ENCODE results near the gene PAN2. TPM values are rescaled to one million over a fixed set of nuclear protein-coding genes. Genes with fewer than 3 reads are reported as not detected.

PAN2 gene
- total RNA-seq, 1 donor from 2014 or later: 15.4 TPM

DNA sequence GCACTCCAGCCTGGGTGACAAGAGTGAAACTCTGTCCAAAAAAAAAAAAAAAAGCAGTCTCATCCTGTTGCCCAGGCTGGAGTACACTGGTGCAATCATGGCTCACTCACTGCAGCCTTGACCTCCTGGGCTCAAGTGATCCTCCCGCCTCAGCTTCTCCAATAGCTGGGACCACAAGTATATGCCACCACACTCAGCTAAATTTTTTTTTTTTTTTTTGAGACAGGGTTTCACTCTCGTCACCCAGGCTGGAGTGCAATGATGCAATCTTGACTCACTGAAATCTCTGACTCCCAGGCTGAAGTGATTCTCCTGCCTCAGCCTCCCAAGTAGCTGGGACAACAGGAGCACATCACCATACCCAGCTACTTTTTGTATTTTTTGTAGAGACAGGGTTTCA, 12.8 kb downstream of the PAN2 start:
- H3K4me3 Mint-ChIP-seq (ENCODE audit: unreplicated experiment): no peak overlapping the region
- H3K4me1 Mint-ChIP-seq (ENCODE audit: low read depth, unreplicated experiment): no peaks in the 10 kb centered on the region
- H3K27ac ChIP-seq (ENCODE audit: low read depth, low read length): no peak overlapping the region
- H3K27ac Mint-ChIP-seq (ENCODE audit: unreplicated experiment): no peak overlapping the region
- H3K27me3 Mint-ChIP-seq (ENCODE audit: low read depth, unreplicated experiment): no peaks in the 10 kb centered on the region
- H2AFZ ChIP-seq (ENCODE audit: low read depth, low read length): no peak overlapping the region
- no peaks in the 10 kb centered on the region for H3K27me3 ChIP-seq (ENCODE audit: insufficient read depth, low read length)
- no peaks in the 10 kb centered on the region for H4K20me1 ChIP-seq (ENCODE audit: insufficient read depth, low read length)
- H3K9me3 ChIP-seq (ENCODE audit: insufficient read depth, low read depth, low read length): no peaks in the 10 kb centered on the region
- H3K4me3 ChIP-seq (ENCODE audit: insufficient read depth, low read depth, low read length): no peak overlapping the region
- H3K9me3 Mint-ChIP-seq (ENCODE audit: unreplicated experiment): no peaks in the 10 kb centered on the region
- no peak overlapping the region for H3K4me2 ChIP-seq (ENCODE audit: low read length)
- no peak for TF ChIP-seq CTCF (IDR thresholded peaks at IDR 0.05; ENCODE audit: insufficient read depth, low read depth, low read length)
- TF ChIP-seq EZH2 (IDR thresholded peaks at IDR 0.05; ENCODE audit: insufficient read depth, low read length): no peak
- H3K36me3 ChIP-seq (ENCODE audit: insufficient read depth, low read length): peaks cover 2% of the 10 kb centered on the region
- H3K36me3 Mint-ChIP-seq (ENCODE audit: low read depth, unreplicated experiment): peaks cover 12% of the 10 kb centered on the region
- no peaks in the 10 kb centered on the region for H3K79me2 ChIP-seq (ENCODE audit: insufficient read depth, low read length)
- no peak overlapping the region for H3K9ac ChIP-seq (ENCODE audit: low read length)
- FAIRE-seq (no peak), DNase-seq (ENCODE audit: low read depth) (no peak)
- H3K4me1 ChIP-seq (ENCODE audit: insufficient read depth, low read length): no peaks in the 10 kb centered on the region

DNA sequence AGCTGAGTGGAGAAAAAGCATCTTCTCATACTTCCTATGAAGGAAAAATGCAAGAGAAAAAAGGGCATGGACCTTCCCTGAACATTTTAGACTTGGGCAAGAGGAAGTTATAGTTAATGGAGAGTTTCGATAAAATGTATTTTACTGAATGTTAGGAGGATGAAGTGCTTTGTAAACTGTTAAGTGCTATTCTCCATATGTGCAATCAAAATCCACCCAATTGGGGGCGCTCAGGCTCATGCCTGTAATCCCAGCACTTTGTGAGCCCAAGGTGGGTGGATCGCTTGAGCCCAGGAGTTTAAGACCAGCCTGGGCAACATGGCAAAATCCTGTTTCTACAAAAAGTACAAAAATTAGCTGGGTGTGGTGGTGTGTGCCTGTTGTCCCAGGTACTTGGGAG, 16.1 kb downstream of the PAN2 start:
- no peak overlapping the region for H3K4me2 ChIP-seq (ENCODE audit: low read length)
- no peak overlapping the region for H3K27ac Mint-ChIP-seq (ENCODE audit: unreplicated experiment)
- H3K9me3 Mint-ChIP-seq (ENCODE audit: unreplicated experiment): no peaks in the 10 kb centered on the region
- TF ChIP-seq EZH2 (IDR thresholded peaks at IDR 0.05; ENCODE audit: insufficient read depth, low read length): no peak
- TF ChIP-seq CTCF (IDR thresholded peaks at IDR 0.05; ENCODE audit: insufficient read depth, low read depth, low read length): no peak
- peaks cover 7% of the 10 kb centered on the region for H3K36me3 ChIP-seq (ENCODE audit: insufficient read depth, low read length)
- peaks cover 9% of the 10 kb centered on the region for H3K4me1 ChIP-seq (ENCODE audit: insufficient read depth, low read length)
- peaks cover 1% of the 10 kb centered on the region for H3K36me3 Mint-ChIP-seq (ENCODE audit: low read depth, unreplicated experiment)
- no peak overlapping the region for H2AFZ ChIP-seq (ENCODE audit: low read depth, low read length)
- H3K9ac ChIP-seq (ENCODE audit: low read length): no peak overlapping the region
- H3K4me3 Mint-ChIP-seq (ENCODE audit: unreplicated experiment): no peak overlapping the region
- no peaks in the 10 kb centered on the region for H3K27me3 Mint-ChIP-seq (ENCODE audit: low read depth, unreplicated experiment)
- no peaks in the 10 kb centered on the region for H4K20me1 ChIP-seq (ENCODE audit: insufficient read depth, low read length)
- H3K4me3 ChIP-seq (ENCODE audit: insufficient read depth, low read depth, low read length): no peak overlapping the region
- FAIRE-seq (no peak), DNase-seq (ENCODE audit: low read depth) (no peak)
- no peaks in the 10 kb centered on the region for H3K27me3 ChIP-seq (ENCODE audit: insufficient read depth, low read length)
- peaks cover 4% of the 10 kb centered on the region for H3K4me1 Mint-ChIP-seq (ENCODE audit: low read depth, unreplicated experiment)
- no peaks in the 10 kb centered on the region for H3K9me3 ChIP-seq (ENCODE audit: insufficient read depth, low read depth, low read length)
- no peak overlapping the region for H3K27ac ChIP-seq (ENCODE audit: low read depth, low read length)
- H3K79me2 ChIP-seq (ENCODE audit: insufficient read depth, low read length): peaks cover 22% of the 10 kb centered on the region

DNA sequence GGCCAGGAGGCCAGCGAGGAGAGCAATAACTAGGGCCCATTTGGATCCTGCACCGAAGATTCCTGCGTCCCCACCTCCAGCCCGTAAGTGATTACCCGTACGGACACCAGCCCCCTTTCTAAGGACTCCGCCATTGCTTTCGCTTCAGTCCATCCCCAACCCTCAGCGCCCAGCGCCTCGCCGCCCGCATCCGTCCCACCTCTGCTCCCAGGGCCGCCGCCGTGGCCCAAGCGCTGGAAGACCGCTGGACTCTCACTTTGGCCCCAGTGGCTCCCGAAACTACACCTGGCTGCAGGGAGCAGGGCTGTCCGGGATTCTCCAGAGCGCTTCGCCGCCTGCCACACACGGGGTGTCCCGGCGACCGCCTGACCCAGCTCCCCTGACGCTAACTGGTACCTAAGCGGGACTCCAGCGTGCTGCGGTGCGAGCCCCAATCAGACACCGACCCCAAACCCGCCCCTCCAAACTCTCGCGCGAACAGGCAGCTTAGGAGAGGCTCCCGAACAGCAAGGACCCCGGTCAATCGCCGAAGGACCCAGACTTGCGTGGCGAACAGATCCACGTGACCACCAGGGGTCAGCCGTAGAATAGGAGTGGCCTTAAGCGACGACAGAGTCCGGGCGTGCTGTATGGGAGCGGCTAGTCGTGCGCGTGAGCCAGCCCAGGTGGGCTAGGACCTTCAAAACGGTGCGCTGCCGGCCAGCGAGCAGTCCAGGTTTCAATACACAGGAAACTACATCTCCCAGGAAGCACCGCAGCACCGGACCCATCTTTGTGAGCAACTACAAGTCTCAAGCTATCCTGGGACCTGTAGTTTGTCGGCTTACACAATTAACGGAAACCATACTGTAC, 18.0 kb downstream of the PAN2 start, which contains the start of gene CNPY2:
Gene CNPY2, minus strand, starts transcription at position 367 of the 852 bp plus-strand sequence. CDS start 771 bp downstream, outside the sequence.
- Mint-ChIP-seq H3K27me3 (ENCODE audit: low read depth, unreplicated experiment) (no peaks in the 10 kb centered on the region), H3K4me3 (ENCODE audit: unreplicated experiment) (peak within 1 kb of the TSS; percentile 97), H3K9me3 (ENCODE audit: unreplicated experiment) (no peaks in the 10 kb centered on the region), H3K27ac (ENCODE audit: unreplicated experiment) (peak within 1 kb of the TSS; percentile 95), H3K36me3 (ENCODE audit: low read depth, unreplicated experiment) (peaks cover 6% of the 10 kb centered on the region), H3K4me1 (ENCODE audit: low read depth, unreplicated experiment) (peaks cover 4% of the 10 kb centered on the region)
- no peaks in the 10 kb centered on the region for H3K9me3 ChIP-seq (ENCODE audit: insufficient read depth, low read depth, low read length)
- peak; percentile 97 for DNase-seq (ENCODE audit: low read depth)
- peak within 1 kb of the TSS; percentile 99 for H3K9ac ChIP-seq (ENCODE audit: low read length)
- peaks cover 9% of the 10 kb centered on the region for H3K4me1 ChIP-seq (ENCODE audit: insufficient read depth, low read length)
- peak within 1 kb of the TSS; percentile 100 for H3K4me3 ChIP-seq (ENCODE audit: insufficient read depth, low read depth, low read length)
- peaks cover 25% of the 10 kb centered on the region for H3K79me2 ChIP-seq (ENCODE audit: insufficient read depth, low read length)
- H2AFZ ChIP-seq (ENCODE audit: low read depth, low read length): peak within 1 kb of the TSS; percentile 77
- peak within 1 kb of the TSS; percentile 88 for H3K27ac ChIP-seq (ENCODE audit: low read depth, low read length)
- FAIRE-seq: peak; percentile 65
- no peaks in the 10 kb centered on the region for H4K20me1 ChIP-seq (ENCODE audit: insufficient read depth, low read length)
- peak within 1 kb of the TSS; percentile 99 for H3K4me2 ChIP-seq (ENCODE audit: low read length)
- no peak for TF ChIP-seq CTCF (IDR thresholded peaks at IDR 0.05; ENCODE audit: insufficient read depth, low read depth, low read length)
- no peak for TF ChIP-seq EZH2 (IDR thresholded peaks at IDR 0.05; ENCODE audit: insufficient read depth, low read length)
- H3K27me3 ChIP-seq (ENCODE audit: insufficient read depth, low read length): no peaks in the 10 kb centered on the region
- peaks cover 14% of the 10 kb centered on the region for H3K36me3 ChIP-seq (ENCODE audit: insufficient read depth, low read length)
